HEK293 (cell line): Measurements from ENCODE around the gene MBOAT2.

Experiments used
- AEBP2 ChIP-seq: fragments of 450-650 bp; formaldehyde crosslinking; IDR thresholded peaks from 2 replicates; pipeline ENCODE4 v1.5.1; 2016; ENCODE audit warnings: missing biosample characterization, missing genetic modification characterization, borderline replicate concordance
- FEZF1 ChIP-seq: fragments of 450-650 bp; formaldehyde crosslinking; IDR thresholded peaks from 2 replicates; pipeline ENCODE4 v1.5.1; 2016; ENCODE audit warnings: missing biosample characterization, missing genetic modification characterization
- HOXC10 ChIP-seq: sonication (generic); formaldehyde crosslinking; IDR thresholded peaks from 2 replicates; pipeline ENCODE4 v1.8.1; 2023; ENCODE audit warnings: mild to moderate bottlenecking, missing genetic modification reagents
- IKZF3 ChIP-seq: fragments of 450-650 bp; IDR thresholded peaks from 2 replicates; pipeline ENCODE4 v1.5.0; 2018; ENCODE audit warnings: missing biosample characterization, mild to moderate bottlenecking, missing genetic modification characterization, moderate library complexity
- KLF1 ChIP-seq: fragments of 450-650 bp; formaldehyde crosslinking; IDR thresholded peaks from 2 replicates; pipeline ENCODE4 v1.5.1; 2016; ENCODE audit warnings: missing biosample characterization, missing genetic modification characterization
- KLF8 ChIP-seq: fragments of 450-650 bp; formaldehyde crosslinking; IDR thresholded peaks from 2 replicates; pipeline ENCODE4 v1.5.1; 2016; ENCODE audit warnings: missing biosample characterization, missing genetic modification characterization
- MZF1 ChIP-seq: fragments of 450-650 bp; formaldehyde crosslinking; IDR thresholded peaks from 2 replicates; pipeline ENCODE4 v1.5.1; 2017; ENCODE audit warnings: missing biosample characterization, missing genetic modification characterization, borderline replicate concordance
- OSR2 ChIP-seq: fragments of 450-650 bp; formaldehyde crosslinking; IDR thresholded peaks from 2 replicates; pipeline ENCODE4 v1.5.1; 2016; ENCODE audit warnings: missing biosample characterization, missing genetic modification characterization
- RBAK ChIP-seq: fragments of 450-650 bp; formaldehyde crosslinking; IDR thresholded peaks from 2 replicates; pipeline ENCODE4 v1.5.1; 2016; ENCODE audit warnings: missing biosample characterization, missing genetic modification characterization
- REST ChIP-seq: fragments of 450-650 bp; formaldehyde crosslinking; IDR thresholded peaks from 2 replicates; pipeline ENCODE4 v1.5.1; 2016; ENCODE audit warnings: missing biosample characterization, missing genetic modification characterization
- SETDB1 ChIP-seq: IDR thresholded peaks from one replicate; pipeline ENCODE4 v1.6.1; 2017; ENCODE audit warnings: mild to moderate bottlenecking, low read length, moderate library complexity, mixed read lengths; ENCODE audit not compliant: insufficient read length
- TRIM28 ChIP-seq: IDR thresholded peaks from 2 replicates; pipeline ENCODE4 v1.6.1; 2011; ENCODE audit warnings: low read length, control low read depth, borderline replicate concordance
- ZBTB17 ChIP-seq: fragments of 450-650 bp; formaldehyde crosslinking; IDR thresholded peaks from 2 replicates; pipeline ENCODE4 v1.5.1; 2016; ENCODE audit warnings: missing biosample characterization, missing genetic modification characterization
- ZBTB48 ChIP-seq: fragments of 450-650 bp; formaldehyde crosslinking; IDR thresholded peaks from 2 replicates; pipeline ENCODE4 v1.5.1; 2016; ENCODE audit warnings: missing biosample characterization, missing genetic modification characterization
- ZBTB6 ChIP-seq: fragments of 450-650 bp; formaldehyde crosslinking; IDR thresholded peaks from 2 replicates; pipeline ENCODE4 v1.5.1; 2017; ENCODE audit warnings: missing biosample characterization, missing genetic modification characterization
- ZNF112 ChIP-seq: fragments of 450-650 bp; formaldehyde crosslinking; IDR thresholded peaks from 2 replicates; pipeline ENCODE4 v1.5.0; 2017; ENCODE audit warnings: missing biosample characterization, missing genetic modification characterization
- ZNF155 ChIP-seq: fragments of 450-650 bp; formaldehyde crosslinking; IDR thresholded peaks from 2 replicates; pipeline ENCODE4 v1.5.1; 2016; ENCODE audit warnings: missing biosample characterization, missing genetic modification characterization
- ZNF19 ChIP-seq: fragments of 450-650 bp; formaldehyde crosslinking; IDR thresholded peaks from 2 replicates; pipeline ENCODE4; 2016; ENCODE audit warnings: missing biosample characterization, missing genetic modification characterization, low read depth
- ZNF211 ChIP-seq: fragments of 450-650 bp; formaldehyde crosslinking; IDR thresholded peaks from 2 replicates; pipeline ENCODE4 v1.5.1; 2016; ENCODE audit warnings: low read depth, missing biosample characterization, missing genetic modification characterization
- ZNF266 ChIP-seq: fragments of 450-650 bp; formaldehyde crosslinking; IDR thresholded peaks from 2 replicates; pipeline ENCODE4 v1.5.1; 2016; ENCODE audit warnings: missing biosample characterization, missing genetic modification characterization, low read depth
- ZNF335 ChIP-seq: fragments of 450-650 bp; formaldehyde crosslinking; conservative IDR thresholded peaks from 2 replicates; pipeline ENCODE4 v1.5.1; 2016; ENCODE audit warnings: missing biosample characterization, missing genetic modification characterization
- ZNF354C ChIP-seq: fragments of 450-650 bp; formaldehyde crosslinking; IDR thresholded peaks from 2 replicates; pipeline ENCODE4 v1.5.1; 2016; ENCODE audit warnings: missing biosample characterization, missing genetic modification characterization, low read depth, borderline replicate concordance
- ZNF37A ChIP-seq: fragments of 450-650 bp; IDR thresholded peaks from 2 replicates; pipeline ENCODE4 v1.5.1; 2018; ENCODE audit warnings: missing biosample characterization, missing genetic modification characterization
- ZNF514 ChIP-seq: fragments of 450-650 bp; formaldehyde crosslinking; IDR thresholded peaks from 2 replicates; pipeline ENCODE4 v1.5.1; 2016; ENCODE audit warnings: missing biosample characterization, missing genetic modification characterization
- ZNF548 ChIP-seq: fragments of 450-650 bp; formaldehyde crosslinking; IDR thresholded peaks from 2 replicates; pipeline ENCODE4 v1.5.1; 2016; ENCODE audit warnings: missing biosample characterization, missing genetic modification characterization
- ZNF561 ChIP-seq: fragments of 450-650 bp; IDR thresholded peaks from 2 replicates; pipeline ENCODE4 v1.5.1; 2018; ENCODE audit warnings: missing biosample characterization, missing genetic modification characterization, borderline replicate concordance
- ZNF571 ChIP-seq: fragments of 450-650 bp; formaldehyde crosslinking; IDR thresholded peaks from 2 replicates; pipeline ENCODE4 v1.5.0; 2017; ENCODE audit warnings: missing biosample characterization, missing genetic modification characterization
- ZNF645 ChIP-seq: fragments of 450-650 bp; formaldehyde crosslinking; IDR thresholded peaks from 2 replicates; pipeline ENCODE4; 2016; ENCODE audit warnings: missing biosample characterization, missing genetic modification characterization
- ZNF658 ChIP-seq: fragments of 450-650 bp; formaldehyde crosslinking; IDR thresholded peaks from 2 replicates; pipeline ENCODE4; 2016; ENCODE audit warnings: missing biosample characterization, missing genetic modification characterization
- ZNF664 ChIP-seq: fragments of 450-650 bp; formaldehyde crosslinking; IDR thresholded peaks from 2 replicates; pipeline ENCODE4 v1.5.1; 2016; ENCODE audit warnings: missing biosample characterization, missing genetic modification characterization
- ZNF704 ChIP-seq: fragments of 450-650 bp; formaldehyde crosslinking; IDR thresholded peaks from 2 replicates; pipeline ENCODE4 v1.5.1; 2016; ENCODE audit warnings: missing biosample characterization, missing genetic modification characterization
- ZNF791 ChIP-seq: fragments of 450-650 bp; formaldehyde crosslinking; IDR thresholded peaks from 2 replicates; pipeline ENCODE4 v1.5.1; 2016; ENCODE audit warnings: missing biosample characterization, missing genetic modification characterization
- ZSCAN16 ChIP-seq: fragments of 450-650 bp; formaldehyde crosslinking; IDR thresholded peaks from 2 replicates; pipeline ENCODE4 v1.5.1; 2016; ENCODE audit warnings: missing biosample characterization, missing genetic modification characterization

The MBOAT2 gene

GRCh38 chr2:9003616-9004337 lies at the start of gene MBOAT2 (continued):
- TF ChIP-seq AEBP2 (tag by site-specific recombination) (no peak), OSR2 (no peak), ZNF211 (no peak), ZBTB6 (tag by site-specific recombination) (no peak), ZNF658 (tag by site-specific recombination) (no peak), ZNF548 (no peak), ZNF112 (no peak), ZNF561 (tag by site-specific recombination) (peak; percentile 56; the same call in 1 of the 2 replicates), ZNF354C (tag by site-specific recombination) (no peak), ZSCAN16 (tag by site-specific recombination) (no peak), ZNF664 (no peak), ZNF335 (tag by site-specific recombination) (peak; percentile 76), HOXC10 (CRISPR knock-in tag) (no peak), ZNF571 (tag by site-specific recombination) (no peak), ZNF155 (tag by site-specific recombination) (no peak), MZF1 (tag by site-specific recombination) (no peak), KLF1 (tag by site-specific recombination) (no peak), FEZF1 (tag by site-specific recombination) (no peak), REST (no peak), ZNF514 (tag by site-specific recombination) (no peak), ZNF266 (tag by site-specific recombination) (no peak), ZNF791 (tag by site-specific recombination) (no peak), RBAK (tag by site-specific recombination) (no peak), SETDB1 (no peak), KLF8 (tag by site-specific recombination) (peak; percentile 40; the same call in 1 of the 2 replicates), ZNF704 (tag by site-specific recombination) (no peak), IKZF3 (tag by site-specific recombination) (no peak; the same call in 1 of the 2 replicates), TRIM28 (no peak), ZNF37A (tag by site-specific recombination) (no peak), ZNF645 (tag by site-specific recombination) (no peak), ZBTB48 (tag by site-specific recombination) (no peak), ZNF19 (tag by site-specific recombination) (no peak), ZBTB17 (tag by site-specific recombination) (no peak)
